Lung (tissue), 12 donors: ENCODE results near the gene TMEM209. TPM values are rescaled to one million over a fixed set of nuclear protein-coding genes. Genes with fewer than 3 reads are reported as not detected.
A peak's percentile ranks its signal among the peaks of the same experiment; 100 is the strongest.
"Not testable (repeated sequence)": the region's sequence is repeated elsewhere in the genome, so short reads cannot be mapped to it uniquely, and the experiment has no call there.

Experiments
- ATAC-seq: fragments of 200-7000 bp; cut with Tn5 transposase; one replicate; pipeline ENCODE4 v1.9.1; 2020; ENCODE audit warnings: moderate number of reproducible peaks; ENCODE audit not compliant: insufficient read depth, low FRiP score
- DNase-seq, 3 donors: peaks; one replicate each; pipeline ENCODE4 v3.0.0-alpha.2; 2013 to 2017
- H3K27ac ChIP-seq, 2 donors: one replicate each; pipeline ENCODE4 v1.5.1; 2013; ENCODE audit warnings: mild to moderate bottlenecking in 2 of 2, moderate library complexity in 2 of 2, control low read depth in 1 of 2, inconsistent platforms in 1 of 2, low read depth in 1 of 2, low read length in 1 of 2
- H3K27me3 ChIP-seq, 3 donors: one replicate each; pipeline ENCODE4 v1.5.1; 2013; ENCODE audit warnings: low read length in 2 of 3; ENCODE audit not compliant: control insufficient read depth in 3 of 3, insufficient read depth in 3 of 3
- H3K36me3 ChIP-seq, 4 donors: one replicate each; pipeline ENCODE4 v1.5.1; 2013; ENCODE audit warnings: low read length in 4 of 4, mild to moderate bottlenecking in 1 of 4, moderate library complexity in 1 of 4; ENCODE audit not compliant: control insufficient read depth in 4 of 4, insufficient read depth in 4 of 4
- H3K4me1 ChIP-seq, 5 donors: one replicate each; pipeline ENCODE4 v1.5.1; 2013; ENCODE audit warnings: low read length in 5 of 5, mild to moderate bottlenecking in 2 of 5, moderate library complexity in 1 of 5; ENCODE audit not compliant: control insufficient read depth in 5 of 5, insufficient read depth in 5 of 5
- H3K4me3 ChIP-seq: one replicate; pipeline ENCODE4 v1.5.1; 2013; ENCODE audit warnings: mild to moderate bottlenecking, control low read depth, moderate library complexity
- H3K9ac ChIP-seq, 2 donors: one replicate each; pipeline ENCODE4 v1.5.1; 2013; ENCODE audit warnings: low read length in 2 of 2, control low read depth in 1 of 2; ENCODE audit not compliant: insufficient read depth in 1 of 2
- H3K9me3 ChIP-seq, 4 donors: one replicate each; pipeline ENCODE4 v1.5.1; 2013; ENCODE audit warnings: low read length in 3 of 4, mild to moderate bottlenecking in 1 of 4, moderate library complexity in 1 of 4; ENCODE audit not compliant: control insufficient read depth in 4 of 4, insufficient read depth in 3 of 4
- WGBS, 2 donors: extraction: QIAGEN DNeasy Blood & Tissue Kit; methylation state at CpG; one replicate each; pipeline ENCODE4 v1.1.7; 2013; 5-methylcytosine and 5-hydroxymethylcytosine counted together
- polyA plus RNA-seq, 2 donors: library from polyadenylated mRNA; stranded (reverse); fragments of 200-250 nt; gene quantifications; one replicate each; pipeline ENCODE4 v1.2.1, GENCODE V29; 2013
- total RNA-seq, 2 donors: library from RNA; depleted of rRNA in 1 of 2; stranded (reverse); fragments of >200 nt in 1 of 2; gene quantifications; one replicate each; pipeline ENCODE4 v1.2.1, GENCODE V29; 2014 to 2021
- TF ChIP-seq, protein P1 (sequence below): IDR thresholded peaks from 2 replicates; pipeline ENCODE4 v1.5.1; 2012; ENCODE audit warnings: mild to moderate bottlenecking; ENCODE audit errors: control extremely low read depth, extremely low read depth
- donor health status: control.
- donor health status: control.
- donor health status: Bipolar disorder and iron deficiency.
- donor health status: healthy.
- donor health status: DM: yes; HTN: yes; CAD: no.

Gene TMEM209
- total and polyA plus RNA-seq, 4 donors, result 8.3 to 22.2 (median 12.6) TPM

DNA sequence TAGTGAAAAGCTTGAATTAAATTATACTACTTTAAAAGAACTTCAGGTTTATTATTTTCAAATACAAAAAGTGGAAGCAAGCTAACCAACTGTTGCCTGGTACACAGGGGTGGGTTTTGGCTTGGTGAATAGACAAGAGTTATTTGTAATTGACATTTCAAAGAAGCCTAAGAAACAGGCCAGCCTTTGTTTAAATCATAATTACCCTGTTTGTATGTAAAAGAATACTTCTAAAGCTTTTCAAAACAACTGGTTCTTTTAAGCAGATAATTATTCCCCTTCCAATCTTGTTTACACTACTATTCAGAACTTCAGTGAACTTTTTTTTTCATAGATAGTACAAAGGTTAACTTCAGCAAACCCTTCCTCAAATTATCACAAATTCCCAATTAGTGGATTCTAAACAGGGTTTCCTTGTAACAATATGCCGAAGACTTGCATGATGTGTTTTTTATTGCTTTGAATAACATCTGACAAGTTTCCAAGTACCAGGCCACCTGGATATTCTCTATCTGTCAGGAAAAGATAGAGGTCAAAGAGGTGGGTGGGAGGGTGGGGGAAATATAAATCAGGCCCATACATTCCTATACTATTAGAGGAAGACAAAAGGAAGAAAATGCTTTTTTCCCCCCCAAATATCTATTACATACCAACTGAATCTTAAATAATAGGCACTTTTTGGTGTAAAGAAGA lies 22.8 kb upstream of the TMEM209 start:
- Histone ChIP-seq H3K27me3 (no peaks in the 10 kb centered on the region), H3K4me1 (peaks cover 0 to 3% (median 0%) of the 10 kb centered on the region in 5 donors), H3K9ac (no peak overlapping the region), H3K36me3 (no peaks in the 10 kb centered on the region), H3K9me3 (peaks cover 0 to 3% (median under 1%) of the 10 kb centered on the region in 4 donors), H3K4me3 (no peak overlapping the region), H3K27ac (no peak overlapping the region)
- DNase-seq (peak in 2 of 3 donors; percentile 20 to 35), ATAC-seq (no peak)
- WGBS, 2 donors, result 83 to 88% methylated on average over 1 of the region's 1 CpG
- TF ChIP-seq, protein P1, sequence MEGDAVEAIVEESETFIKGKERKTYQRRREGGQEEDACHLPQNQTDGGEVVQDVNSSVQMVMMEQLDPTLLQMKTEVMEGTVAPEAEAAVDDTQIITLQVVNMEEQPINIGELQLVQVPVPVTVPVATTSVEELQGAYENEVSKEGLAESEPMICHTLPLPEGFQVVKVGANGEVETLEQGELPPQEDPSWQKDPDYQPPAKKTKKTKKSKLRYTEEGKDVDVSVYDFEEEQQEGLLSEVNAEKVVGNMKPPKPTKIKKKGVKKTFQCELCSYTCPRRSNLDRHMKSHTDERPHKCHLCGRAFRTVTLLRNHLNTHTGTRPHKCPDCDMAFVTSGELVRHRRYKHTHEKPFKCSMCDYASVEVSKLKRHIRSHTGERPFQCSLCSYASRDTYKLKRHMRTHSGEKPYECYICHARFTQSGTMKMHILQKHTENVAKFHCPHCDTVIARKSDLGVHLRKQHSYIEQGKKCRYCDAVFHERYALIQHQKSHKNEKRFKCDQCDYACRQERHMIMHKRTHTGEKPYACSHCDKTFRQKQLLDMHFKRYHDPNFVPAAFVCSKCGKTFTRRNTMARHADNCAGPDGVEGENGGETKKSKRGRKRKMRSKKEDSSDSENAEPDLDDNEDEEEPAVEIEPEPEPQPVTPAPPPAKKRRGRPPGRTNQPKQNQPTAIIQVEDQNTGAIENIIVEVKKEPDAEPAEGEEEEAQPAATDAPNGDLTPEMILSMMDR, result no peak

DNA sequence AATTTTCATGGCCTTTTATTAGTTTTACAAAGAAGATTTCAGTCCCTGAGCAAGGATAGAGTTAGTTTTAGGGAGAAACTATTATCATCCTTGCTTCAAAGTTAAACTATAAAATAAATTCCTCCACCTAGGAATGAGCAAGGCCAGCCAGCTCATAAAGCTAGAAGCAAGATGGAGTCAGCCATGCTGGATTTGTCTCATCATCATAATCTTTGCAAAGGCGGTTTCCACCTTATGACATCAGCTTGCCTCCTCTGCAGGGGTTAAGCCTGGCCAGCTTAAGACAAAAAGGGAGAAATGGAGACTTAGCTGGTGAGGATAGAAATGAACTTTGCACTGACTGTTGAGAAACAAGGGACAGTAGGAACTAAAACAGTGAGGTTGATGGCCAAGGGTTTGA lies 21.1 kb upstream of the TMEM209 start:
- DNase-seq (no peak), ATAC-seq (no peak)
- peaks cover 0 to 3% (median under 1%) of the 10 kb centered on the region in 4 donors for H3K9me3 ChIP-seq
- H3K9ac ChIP-seq, result no peak overlapping the region
- H3K27ac ChIP-seq, result no peak overlapping the region
- H3K36me3 ChIP-seq, result no peaks in the 10 kb centered on the region
- peaks cover 0 to 3% (median 0%) of the 10 kb centered on the region in 5 donors for H3K4me1 ChIP-seq
- H3K4me3 ChIP-seq, result no peak overlapping the region
- no peaks in the 10 kb centered on the region for H3K27me3 ChIP-seq
- TF ChIP-seq, protein P1, result no peak
- WGBS, 2 donors, result 94 to 100% methylated on average over 1 of the region's 1 CpG

DNA sequence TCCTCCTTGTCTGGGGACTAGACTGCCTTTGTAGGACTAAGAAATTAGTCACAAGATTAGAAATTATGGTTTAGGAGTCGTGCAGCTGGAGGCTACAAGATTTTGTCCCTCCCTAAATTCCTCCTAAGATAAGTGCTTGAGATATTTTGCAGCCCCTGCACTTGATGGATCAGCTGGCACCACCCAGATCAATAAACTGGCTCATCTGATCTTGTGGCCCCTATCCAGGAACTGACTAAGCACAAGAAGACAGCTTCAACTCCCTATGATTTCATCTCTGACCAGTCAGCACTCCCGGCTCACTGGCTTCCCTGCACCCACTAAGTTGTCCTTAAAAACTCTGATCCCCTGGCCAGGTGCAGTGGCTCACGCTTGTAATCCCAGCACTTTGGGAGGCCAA lies 19.7 kb upstream of the TMEM209 start:
- 81 to 89% methylated on average over 3 of the region's 3 CpGs for WGBS, 2 donors
- H3K4me3 ChIP-seq, DNase-seq, H3K36me3 ChIP-seq, H3K9ac ChIP-seq, H3K9me3 ChIP-seq, H3K4me1 ChIP-seq, H3K27ac ChIP-seq, H3K27me3 ChIP-seq, ATAC-seq: not testable (repeated sequence)

DNA sequence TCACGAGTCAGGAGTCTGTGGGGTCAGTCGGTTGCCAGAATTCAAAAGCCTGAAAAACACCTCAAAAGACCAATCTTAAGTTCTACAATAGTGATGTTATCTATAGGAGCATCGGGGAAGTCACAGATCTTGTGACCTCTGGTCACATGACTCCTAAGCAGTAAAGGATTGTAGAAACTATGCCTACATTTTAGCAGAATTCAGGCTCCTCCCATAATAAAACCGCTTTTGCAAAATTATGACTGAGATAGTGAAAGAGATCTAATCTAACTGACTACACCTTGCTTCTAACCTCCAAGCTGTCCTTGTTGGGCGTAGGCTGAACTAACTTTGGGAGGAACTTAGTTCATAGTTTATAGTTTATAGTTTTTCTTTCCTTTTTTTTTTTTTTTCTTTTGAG lies 19.0 kb upstream of the TMEM209 start:
- TF ChIP-seq, protein P1, result no peak
- 89 to 90% methylated on average over 5 of the region's 5 CpGs for WGBS, 2 donors

More for the DNA sequence above, 19.0 kb upstream of the TMEM209 start:
- peaks cover 0 to 3% (median 0%) of the 10 kb centered on the region in 5 donors for H3K4me1 ChIP-seq
- H3K9ac ChIP-seq, result no peak overlapping the region
- DNase-seq, result no peak
- no peaks in the 10 kb centered on the region for H3K27me3 ChIP-seq
- no peak overlapping the region for H3K27ac ChIP-seq
- H3K36me3 ChIP-seq, result no peaks in the 10 kb centered on the region
- peaks cover 0 to 3% (median under 1%) of the 10 kb centered on the region in 4 donors for H3K9me3 ChIP-seq
- ATAC-seq, result no peak
- H3K4me3 ChIP-seq, result no peak overlapping the region
